HEK293 (cell line): ENCODE results near the gene PLEKHG3.

Experiments used
- CTCF ChIA-PET: fragments of 350-600 bp; formaldehyde crosslinking; extraction: SDS; loops from one replicate; lab custom pipeline; 2021; ENCODE audit warnings: antibody characterized with exemption; lab: Yijun Ruan, JAX
- POLR2A ChIA-PET: fragments of 300-600 bp; formaldehyde crosslinking; extraction: SDS; loops from one replicate; lab custom pipeline; 2020; ENCODE audit warnings: antibody characterized with exemption, inconsistent platforms; lab: Yijun Ruan, JAX
- H3K27ac ChIP-seq: fragments of 200-500 bp; sonication (Bioruptor generic); 2 replicates; pipeline ENCODE4 v1.5.1; 2014; ENCODE audit warnings: low read depth, low read length, control low read depth, inconsistent platforms; ENCODE audit errors: extremely low read depth
- H3K36me3 ChIP-seq, 2 experiments: fragments of 200-500 bp in 1 of 2; sonication (Bioruptor generic) in 1 of 2; 1 replicate in 1 of 2; 2 replicates in 1 of 2; pipeline ENCODE4 v1.5.1; 2014 to 2017; ENCODE audit warnings: inconsistent platforms in 2 of 2, low read length in 2 of 2; ENCODE audit not compliant: control insufficient read depth in 2 of 2, insufficient read depth in 1 of 2
- H3K4me1 ChIP-seq: fragments of 200-500 bp; sonication (Bioruptor generic); 2 replicates; pipeline ENCODE4 v1.5.1; 2014; ENCODE audit warnings: mild to moderate bottlenecking, low read length, inconsistent platforms; ENCODE audit not compliant: control insufficient read depth, insufficient read depth
- H3K4me3 ChIP-seq: 2 replicates; pipeline ENCODE4 v1.5.1; 2011; ENCODE audit warnings: low read depth, mild to moderate bottlenecking, control low read depth, low read length, moderate library complexity
- H3K9me3 ChIP-seq: fragments of 200-500 bp; sonication (Bioruptor generic); 2 replicates; pipeline ENCODE4 v1.5.1; 2014; ENCODE audit warnings: low read depth, low read length, inconsistent platforms; ENCODE audit not compliant: control insufficient read depth, insufficient read depth
- GLIS1 ChIP-seq: fragments of 450-650 bp; formaldehyde crosslinking; IDR thresholded peaks from 2 replicates; pipeline ENCODE4 v1.5.1; 2016; ENCODE audit warnings: missing biosample characterization, missing genetic modification characterization
- PATZ1 ChIP-seq: fragments of 450-650 bp; formaldehyde crosslinking; IDR thresholded peaks from 2 replicates; pipeline ENCODE4 v1.5.1; 2016; ENCODE audit warnings: missing biosample characterization, missing genetic modification characterization
- ZFP37 ChIP-seq: fragments of 450-650 bp; formaldehyde crosslinking; IDR thresholded peaks from 2 replicates; pipeline ENCODE4 v1.5.1; 2016; ENCODE audit warnings: missing biosample characterization, missing genetic modification characterization
- ZNF155 ChIP-seq: fragments of 450-650 bp; formaldehyde crosslinking; IDR thresholded peaks from 2 replicates; pipeline ENCODE4 v1.5.1; 2016; ENCODE audit warnings: missing biosample characterization, missing genetic modification characterization
- ZNF157 ChIP-seq: fragments of 450-650 bp; formaldehyde crosslinking; IDR thresholded peaks from 2 replicates; pipeline ENCODE4 v1.5.1; 2016; ENCODE audit warnings: missing biosample characterization, missing genetic modification characterization
- ZNF221 ChIP-seq: fragments of 450-650 bp; formaldehyde crosslinking; IDR thresholded peaks from 2 replicates; pipeline ENCODE4 v1.5.1; 2017; ENCODE audit warnings: missing biosample characterization, missing genetic modification characterization, borderline replicate concordance
- ZNF266 ChIP-seq: fragments of 450-650 bp; formaldehyde crosslinking; IDR thresholded peaks from 2 replicates; pipeline ENCODE4 v1.5.1; 2016; ENCODE audit warnings: missing biosample characterization, missing genetic modification characterization, low read depth
- ZNF341 ChIP-seq: fragments of 450-650 bp; formaldehyde crosslinking; IDR thresholded peaks from 2 replicates; pipeline ENCODE4; 2016; ENCODE audit warnings: low read depth, missing biosample characterization, missing genetic modification characterization
- ZNF354C ChIP-seq: fragments of 450-650 bp; formaldehyde crosslinking; IDR thresholded peaks from 2 replicates; pipeline ENCODE4 v1.5.1; 2016; ENCODE audit warnings: missing biosample characterization, missing genetic modification characterization, low read depth, borderline replicate concordance
- ZNF48 ChIP-seq: fragments of 450-650 bp; formaldehyde crosslinking; IDR thresholded peaks from 2 replicates; pipeline ENCODE4 v1.5.1; 2016; ENCODE audit warnings: missing biosample characterization, missing genetic modification characterization
- ZNF544 ChIP-seq: fragments of 450-650 bp; formaldehyde crosslinking; IDR thresholded peaks from 2 replicates; pipeline ENCODE4 v1.5.0; 2017; ENCODE audit warnings: missing biosample characterization, missing genetic modification characterization
- ZNF549 ChIP-seq: fragments of 450-650 bp; IDR thresholded peaks from 2 replicates; pipeline ENCODE4 v1.5.1; 2018; ENCODE audit warnings: missing biosample characterization, missing genetic modification characterization, mild to moderate bottlenecking, inconsistent platforms, moderate library complexity
- ZNF555 ChIP-seq: fragments of 450-650 bp; formaldehyde crosslinking; conservative IDR thresholded peaks from 2 replicates; pipeline ENCODE4 v1.5.1; 2017; ENCODE audit warnings: missing biosample characterization, mild to moderate bottlenecking, missing genetic modification characterization, inconsistent platforms
- ZNF670 ChIP-seq: fragments of 450-650 bp; formaldehyde crosslinking; IDR thresholded peaks from 2 replicates; pipeline ENCODE4 v1.5.1; 2016; ENCODE audit warnings: missing biosample characterization, missing genetic modification characterization, low read depth
- ZNF701 ChIP-seq: fragments of 450-650 bp; formaldehyde crosslinking; IDR thresholded peaks from 2 replicates; pipeline ENCODE4 v1.5.1; 2016; ENCODE audit warnings: missing biosample characterization, missing genetic modification characterization
- ZNF768 ChIP-seq: fragments of 450-650 bp; formaldehyde crosslinking; IDR thresholded peaks from 2 replicates; pipeline ENCODE4 v1.5.1; 2018; ENCODE audit warnings: missing biosample characterization, mild to moderate bottlenecking, missing genetic modification characterization
- TF ChIP-seq, protein P1 (sequence below): fragments of 450-650 bp; formaldehyde crosslinking; IDR thresholded peaks from 2 replicates; pipeline ENCODE4 v1.5.1; 2016; ENCODE audit warnings: missing biosample characterization, missing genetic modification characterization, low read depth
- TF ChIP-seq, protein P2 (sequence below): fragments of 450-650 bp; formaldehyde crosslinking; IDR thresholded peaks from 2 replicates; pipeline ENCODE4 v1.5.1; 2016; ENCODE audit warnings: missing biosample characterization, missing genetic modification characterization

PLEKHG3 gene

GRCh38 chr14:64714432-64715025 lies 10.3 kb downstream of the PLEKHG3 start (continued):
- TF ChIP-seq PATZ1 (tag by site-specific recombination) (no peak), ZNF701 (no peak), ZNF157 (tag by site-specific recombination) (no peak), ZNF354C (no peak)

DNA sequence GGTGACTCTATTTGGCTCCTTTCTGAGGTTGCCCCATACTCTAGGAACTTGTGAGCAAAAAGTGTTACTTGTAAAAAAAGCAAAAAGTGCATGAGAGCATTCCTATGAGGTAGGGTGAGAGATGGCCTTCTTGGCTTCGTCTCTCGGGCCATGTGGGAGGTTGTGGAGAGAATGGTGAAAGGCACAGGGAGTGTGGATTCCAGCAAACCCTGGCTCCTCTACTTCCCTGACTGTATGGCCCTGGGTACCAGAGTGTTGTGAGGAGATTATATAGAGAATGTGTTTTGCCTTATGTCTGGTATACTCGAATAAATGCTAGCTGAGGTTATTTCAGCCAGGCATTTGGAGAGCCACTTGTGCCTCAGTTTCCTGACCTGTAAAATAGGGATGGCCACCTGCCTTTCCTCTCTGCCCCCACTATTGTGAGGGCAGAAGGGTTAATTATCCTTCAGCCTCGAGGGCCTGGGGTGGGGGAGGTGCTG lies 11.0 kb downstream of the PLEKHG3 start:
- POLR2A ChIA-PET: no interaction called here
- Histone ChIP-seq H3K4me3 (no peak overlapping the region), H3K27ac (no peak overlapping the region), H3K4me1 (peaks cover 8% of the 10 kb centered on the region), H3K9me3 (no peaks in the 10 kb centered on the region), H3K36me3 (peaks cover 0 to 6% of the 10 kb centered on the region in 2 experiments; a peak in 1 of 3 replicates)
- CTCF ChIA-PET: interaction anchor here (0.6 to 1.1 kb wide), 2 partner anchors 10 to 21 kb away, joined by 3 read pairs; no protein-coding TSS in a partner anchor
- no peak for TF ChIP-seq ZNF221
- TF ChIP-seq ZNF768 (tag by site-specific recombination): no peak
- no peak for TF ChIP-seq ZNF341 (tag by site-specific recombination)
- TF ChIP-seq ZNF555 (tag by site-specific recombination): no peak
- no peak for TF ChIP-seq ZNF549 (tag by site-specific recombination)
- TF ChIP-seq ZNF266: no peak
- TF ChIP-seq, protein P1, sequence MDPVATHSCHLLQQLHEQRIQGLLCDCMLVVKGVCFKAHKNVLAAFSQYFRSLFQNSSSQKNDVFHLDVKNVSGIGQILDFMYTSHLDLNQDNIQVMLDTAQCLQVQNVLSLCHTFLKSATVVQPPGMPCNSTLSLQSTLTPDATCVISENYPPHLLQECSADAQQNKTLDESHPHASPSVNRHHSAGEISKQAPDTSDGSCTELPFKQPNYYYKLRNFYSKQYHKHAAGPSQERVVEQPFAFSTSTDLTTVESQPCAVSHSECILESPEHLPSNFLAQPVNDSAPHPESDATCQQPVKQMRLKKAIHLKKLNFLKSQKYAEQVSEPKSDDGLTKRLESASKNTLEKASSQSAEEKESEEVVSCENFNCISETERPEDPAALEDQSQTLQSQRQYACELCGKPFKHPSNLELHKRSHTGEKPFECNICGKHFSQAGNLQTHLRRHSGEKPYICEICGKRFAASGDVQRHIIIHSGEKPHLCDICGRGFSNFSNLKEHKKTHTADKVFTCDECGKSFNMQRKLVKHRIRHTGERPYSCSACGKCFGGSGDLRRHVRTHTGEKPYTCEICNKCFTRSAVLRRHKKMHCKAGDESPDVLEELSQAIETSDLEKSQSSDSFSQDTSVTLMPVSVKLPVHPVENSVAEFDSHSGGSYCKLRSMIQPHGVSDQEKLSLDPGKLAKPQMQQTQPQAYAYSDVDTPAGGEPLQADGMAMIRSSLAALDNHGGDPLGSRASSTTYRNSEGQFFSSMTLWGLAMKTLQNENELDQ (tag by site-specific recombination): no peak
- TF ChIP-seq ZNF48 (tag by site-specific recombination): no peak
- TF ChIP-seq GLIS1: no peak
- TF ChIP-seq ZNF544 (tag by site-specific recombination): no peak
- TF ChIP-seq ZFP37 (tag by site-specific recombination): no peak
- TF ChIP-seq ZNF155: no peak
- TF ChIP-seq ZNF670 (tag by site-specific recombination): no peak
- TF ChIP-seq, all 188 proteins: peak for 0

DNA sequence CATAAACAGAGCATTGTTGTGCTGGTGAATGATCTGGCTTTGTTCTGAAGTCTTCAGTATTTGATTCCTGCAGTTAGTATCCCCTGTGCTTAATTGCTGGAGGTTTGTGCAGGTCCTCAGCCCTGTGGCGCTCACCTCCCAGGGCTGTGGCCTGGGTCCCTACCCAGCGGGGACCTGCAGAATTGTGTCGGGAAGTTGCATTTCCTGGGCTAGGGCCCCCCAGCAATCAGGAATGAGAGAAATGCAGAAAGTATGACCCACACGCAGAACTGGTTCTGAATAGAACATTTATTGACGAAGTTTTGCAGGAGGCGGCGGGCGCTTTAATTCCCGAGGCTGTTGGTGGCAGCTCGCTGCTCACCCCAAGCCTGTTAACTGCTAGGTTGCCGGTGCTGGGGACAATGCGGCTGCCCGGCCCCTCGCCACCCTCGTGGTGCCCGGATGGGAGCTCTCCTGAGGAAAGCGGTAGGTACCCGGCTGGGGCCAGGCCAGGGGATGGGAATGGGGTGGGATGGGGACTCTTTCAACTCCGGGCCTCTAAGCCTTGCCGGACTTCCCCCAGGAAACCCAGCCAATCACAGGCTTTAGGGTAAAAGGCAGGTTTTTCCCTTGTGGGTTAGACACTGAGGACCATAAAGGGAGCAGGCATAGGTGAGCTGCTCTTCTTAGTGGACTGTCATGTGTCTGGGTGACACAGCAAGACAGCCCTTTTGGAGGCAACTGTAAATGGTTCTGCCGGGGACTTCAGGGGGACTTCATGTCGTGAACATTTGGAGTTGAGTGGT lies 11.6 kb downstream of the PLEKHG3 start:
- ChIA-PET POLR2A (no interaction called here), CTCF (no interaction called here)
- Histone ChIP-seq H3K9me3 (no peaks in the 10 kb centered on the region), H3K4me1 (peaks cover 11% of the 10 kb centered on the region), H3K4me3 (no peak overlapping the region), H3K36me3 (peaks cover 0 to 6% of the 10 kb centered on the region in 2 experiments; a peak in 1 of 3 replicates), H3K27ac (no peak overlapping the region)
- TF ChIP-seq, protein P2, sequence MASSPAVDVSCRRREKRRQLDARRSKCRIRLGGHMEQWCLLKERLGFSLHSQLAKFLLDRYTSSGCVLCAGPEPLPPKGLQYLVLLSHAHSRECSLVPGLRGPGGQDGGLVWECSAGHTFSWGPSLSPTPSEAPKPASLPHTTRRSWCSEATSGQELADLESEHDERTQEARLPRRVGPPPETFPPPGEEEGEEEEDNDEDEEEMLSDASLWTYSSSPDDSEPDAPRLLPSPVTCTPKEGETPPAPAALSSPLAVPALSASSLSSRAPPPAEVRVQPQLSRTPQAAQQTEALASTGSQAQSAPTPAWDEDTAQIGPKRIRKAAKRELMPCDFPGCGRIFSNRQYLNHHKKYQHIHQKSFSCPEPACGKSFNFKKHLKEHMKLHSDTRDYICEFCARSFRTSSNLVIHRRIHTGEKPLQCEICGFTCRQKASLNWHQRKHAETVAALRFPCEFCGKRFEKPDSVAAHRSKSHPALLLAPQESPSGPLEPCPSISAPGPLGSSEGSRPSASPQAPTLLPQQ: no peak
